Measurements from ENCODE around the gene AUTS2. TPM values are rescaled to one million over a fixed set of nuclear protein-coding genes. Genes with fewer than 3 reads are reported as not detected.

AUTS2 gene
- total RNA-seq, 2 donors from 2014 or later = 8.6 TPM

DNA sequence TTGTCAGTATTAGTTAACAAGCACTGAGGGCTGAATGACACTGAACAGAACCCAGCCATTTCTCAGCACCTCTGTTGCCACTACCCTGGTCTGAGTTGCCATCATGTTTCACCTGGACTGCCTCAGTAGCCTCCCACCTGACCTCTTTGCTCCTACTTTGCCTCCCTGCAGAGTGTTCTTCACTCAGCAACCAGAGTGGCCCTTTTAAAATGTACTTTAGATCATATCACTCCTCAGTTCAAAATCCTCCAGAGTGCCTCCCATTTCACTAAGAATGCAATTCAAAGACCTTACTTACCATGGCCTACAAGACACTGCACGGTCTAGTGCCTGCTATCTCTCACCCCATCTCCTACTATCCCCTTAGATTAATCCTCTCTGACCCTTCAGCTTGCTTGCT is 214.5 kb downstream of the AUTS2 start:
- TF ChIP-seq, protein P1, sequence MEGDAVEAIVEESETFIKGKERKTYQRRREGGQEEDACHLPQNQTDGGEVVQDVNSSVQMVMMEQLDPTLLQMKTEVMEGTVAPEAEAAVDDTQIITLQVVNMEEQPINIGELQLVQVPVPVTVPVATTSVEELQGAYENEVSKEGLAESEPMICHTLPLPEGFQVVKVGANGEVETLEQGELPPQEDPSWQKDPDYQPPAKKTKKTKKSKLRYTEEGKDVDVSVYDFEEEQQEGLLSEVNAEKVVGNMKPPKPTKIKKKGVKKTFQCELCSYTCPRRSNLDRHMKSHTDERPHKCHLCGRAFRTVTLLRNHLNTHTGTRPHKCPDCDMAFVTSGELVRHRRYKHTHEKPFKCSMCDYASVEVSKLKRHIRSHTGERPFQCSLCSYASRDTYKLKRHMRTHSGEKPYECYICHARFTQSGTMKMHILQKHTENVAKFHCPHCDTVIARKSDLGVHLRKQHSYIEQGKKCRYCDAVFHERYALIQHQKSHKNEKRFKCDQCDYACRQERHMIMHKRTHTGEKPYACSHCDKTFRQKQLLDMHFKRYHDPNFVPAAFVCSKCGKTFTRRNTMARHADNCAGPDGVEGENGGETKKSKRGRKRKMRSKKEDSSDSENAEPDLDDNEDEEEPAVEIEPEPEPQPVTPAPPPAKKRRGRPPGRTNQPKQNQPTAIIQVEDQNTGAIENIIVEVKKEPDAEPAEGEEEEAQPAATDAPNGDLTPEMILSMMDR (IDR thresholded peaks at IDR 0.05) = no peak
- H3K27me3 ChIP-seq = no peaks in the 10 kb centered on the region
- no peaks in the 10 kb centered on the region for H3K36me3 ChIP-seq
- H3K27ac ChIP-seq = no peak overlapping the region
- H3K9me3 ChIP-seq = no peaks in the 10 kb centered on the region
- no peak for DNase-seq (ENCODE audit: low spot score)
- peaks cover 0 to 21% of the 10 kb centered on the region in 2 donors for H3K4me1 ChIP-seq
- no peak overlapping the region for H3K4me3 ChIP-seq

DNA sequence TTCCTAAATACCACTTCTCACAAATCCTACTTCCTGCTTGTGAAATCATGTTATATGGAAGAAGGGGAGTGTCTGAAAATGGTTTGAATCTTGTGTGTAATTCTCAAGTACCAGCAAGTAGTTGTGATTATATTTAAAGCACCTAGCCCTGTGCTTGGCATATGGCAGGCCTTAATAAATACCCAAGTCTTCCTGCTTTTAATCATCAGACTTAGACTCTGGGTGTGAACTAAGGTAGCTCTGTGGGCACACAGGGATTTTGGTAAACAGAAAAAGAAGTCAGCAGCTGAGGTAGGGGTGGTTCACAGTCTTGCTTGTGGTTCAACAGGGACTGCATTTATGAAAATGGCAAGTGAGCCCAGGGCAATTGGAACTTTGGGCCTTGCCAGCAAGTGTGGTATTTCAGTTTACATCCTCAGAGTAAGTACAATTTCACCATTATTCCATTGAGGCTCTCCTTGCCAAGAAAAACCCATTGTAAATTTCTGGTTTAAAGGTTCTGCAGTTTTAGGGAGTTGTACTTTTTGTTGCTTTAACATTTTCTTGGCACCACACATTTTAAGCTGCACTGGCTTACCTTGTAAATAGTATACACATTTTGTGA is 215.5 kb downstream of the AUTS2 start:
- TF ChIP-seq, protein P1 (IDR thresholded peaks at IDR 0.05) = no peak

DNA sequence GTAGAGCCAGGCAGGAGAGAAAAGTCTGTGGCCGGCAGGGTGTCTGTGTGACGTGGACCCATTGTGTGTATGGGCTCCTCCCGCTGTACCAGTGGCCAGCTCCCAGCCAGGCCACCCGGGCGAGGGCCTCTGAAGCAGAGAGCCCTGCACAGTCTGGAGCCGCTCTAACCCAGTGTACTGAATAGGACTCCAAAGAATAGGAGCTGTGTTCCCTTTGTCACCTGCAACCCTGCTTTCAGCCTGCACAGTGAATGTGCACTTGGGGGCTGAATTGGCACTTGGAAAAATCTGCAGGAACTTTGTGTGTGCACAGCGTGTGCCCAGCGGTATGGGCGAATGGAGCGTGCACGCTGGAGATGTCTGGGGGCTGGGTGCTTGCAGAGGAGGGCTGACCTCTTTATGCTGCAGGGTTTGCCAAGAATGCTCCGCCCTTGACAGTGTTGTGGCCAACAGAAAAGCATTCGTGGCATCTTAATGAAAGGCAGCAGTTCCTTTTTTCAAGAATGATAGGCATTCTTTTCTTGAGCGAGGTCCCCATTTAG is 216.2 kb downstream of the AUTS2 start:
- Histone ChIP-seq H3K9me3 (no peaks in the 10 kb centered on the region), H3K36me3 (no peaks in the 10 kb centered on the region), H3K27ac (no peak overlapping the region), H3K27me3 (no peaks in the 10 kb centered on the region), H3K4me1 (peaks cover 0 to 21% of the 10 kb centered on the region in 2 donors), H3K4me3 (peak overlapping the region in 1 of 2 donors; percentile 6)
- TF ChIP-seq, protein P1 (IDR thresholded peaks at IDR 0.05) = no peak
- no peak for DNase-seq (ENCODE audit: low spot score)

More for the DNA sequence above, 215.5 kb downstream of the AUTS2 start:
- Histone ChIP-seq H3K4me1 (peaks cover 0 to 21% of the 10 kb centered on the region in 2 donors), H3K27ac (no peak overlapping the region), H3K27me3 (no peaks in the 10 kb centered on the region), H3K36me3 (no peaks in the 10 kb centered on the region), H3K4me3 (no peak overlapping the region), H3K9me3 (no peaks in the 10 kb centered on the region)
- DNase-seq (ENCODE audit: low spot score) = no peak

DNA sequence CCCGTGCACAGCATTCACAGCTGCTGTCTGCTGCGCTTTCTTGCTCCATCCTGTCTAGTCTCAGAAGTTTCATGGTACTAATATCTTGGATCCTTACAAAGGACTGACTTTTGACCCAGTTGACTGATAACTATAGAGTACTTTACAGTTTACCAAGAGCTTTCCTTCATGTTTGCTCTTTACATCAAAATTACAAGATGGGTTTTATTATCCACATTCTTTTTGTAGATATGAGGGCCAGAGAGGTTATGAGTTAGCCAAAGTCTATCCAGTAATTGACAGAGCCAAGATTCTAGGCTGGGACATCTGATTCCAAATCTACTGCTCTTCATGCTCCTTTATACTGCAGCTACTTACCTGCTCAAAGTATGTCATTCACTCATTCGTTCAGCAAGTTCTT is 218.2 kb downstream of the AUTS2 start:
- Histone ChIP-seq H3K27ac (no peak overlapping the region), H3K4me3 (no peak overlapping the region), H3K27me3 (no peaks in the 10 kb centered on the region), H3K36me3 (no peaks in the 10 kb centered on the region), H3K9me3 (no peaks in the 10 kb centered on the region), H3K4me1 (peaks cover 0 to 21% of the 10 kb centered on the region in 2 donors)
- DNase-seq (ENCODE audit: low spot score) = no peak
- TF ChIP-seq, protein P1 (IDR thresholded peaks at IDR 0.05) = no peak

DNA sequence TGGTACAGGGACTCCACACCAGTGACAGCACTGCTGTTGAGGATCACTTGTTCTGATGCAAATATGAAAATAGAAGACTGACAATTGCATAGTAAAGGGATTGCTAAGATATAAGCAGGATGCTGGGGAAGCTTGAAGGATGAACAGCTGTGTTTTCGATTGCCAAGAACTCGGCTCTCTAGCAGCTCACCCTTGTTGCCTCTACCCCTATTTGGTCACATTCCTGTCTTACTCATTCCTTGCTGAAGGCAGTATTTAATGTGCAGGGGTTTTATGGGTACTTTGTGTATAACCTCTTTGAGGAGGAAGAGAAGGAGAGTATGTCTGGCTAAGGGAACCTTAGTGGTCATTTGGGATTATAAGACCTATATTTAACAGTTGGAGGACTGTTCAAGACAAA is 218.8 kb downstream of the AUTS2 start:
- Histone ChIP-seq H3K4me1 (peaks cover 0 to 21% of the 10 kb centered on the region in 2 donors), H3K4me3 (no peak overlapping the region), H3K9me3 (no peaks in the 10 kb centered on the region), H3K27me3 (no peaks in the 10 kb centered on the region), H3K27ac (no peak overlapping the region), H3K36me3 (no peaks in the 10 kb centered on the region)
- DNase-seq (ENCODE audit: low spot score) = no peak
- TF ChIP-seq, protein P1 (IDR thresholded peaks at IDR 0.05) = no peak

Data from right atrium auricular region (tissue), 2 donors.